Colonic mucosa (tissue), 4 donors: ENCODE results near the gene CD274. TPM values are rescaled to one million over a fixed set of nuclear protein-coding genes. Genes with fewer than 3 reads are reported as not detected.

ENCODE experiments used
- DNase-seq: peaks from one replicate; pipeline ENCODE4 v3.0.0-alpha.2; 2020
- H3K27ac ChIP-seq: fragments of 200-600 bp; one replicate; pipeline ENCODE4 v1.8.0; 2021
- H3K27me3 ChIP-seq: fragments of 200-600 bp; one replicate; pipeline ENCODE4 v1.8.0; 2021
- H3K36me3 ChIP-seq: fragments of 200-600 bp; one replicate; pipeline ENCODE4 v1.8.0; 2021
- H3K4me1 ChIP-seq: fragments of 200-600 bp; one replicate; pipeline ENCODE4 v1.8.0; 2021; ENCODE audit warnings: mild to moderate bottlenecking
- H3K4me3 ChIP-seq: fragments of 200-600 bp; one replicate; pipeline ENCODE4 v1.8.0; 2021
- H3K9ac ChIP-seq, 2 donors: one replicate each; pipeline ENCODE4 v1.7.0; 2013; ENCODE audit warnings: control low read depth in 2 of 2, low read depth in 2 of 2, low read length in 2 of 2
- H3K9me3 ChIP-seq: fragments of 200-600 bp; one replicate; pipeline ENCODE4 v1.8.0; 2021
- CTCF ChIP-seq: fragments of 200-600 bp; IDR thresholded peaks from one replicate; pipeline ENCODE4 v1.8.0; 2022; ENCODE audit warnings: antibody characterized with exemption, mild to moderate bottlenecking
- intact Hi-C: fragments of 100-400 bp; cut with DNase I; formaldehyde crosslinking; loops from one replicate; pipeline ENCODE4 v1.14.1; 2022
- total RNA-seq, 2 donors: library from RNA; stranded (reverse); fragmentation: NEBNext Ultra II Directional in 1 of 2; extraction: Animal tissue kit (Norgen Biotek cat#: 25700) in 1 of 2; gene quantifications; one replicate each; pipeline ENCODE4 v1.2.1, GENCODE V29; 2021
- donor health status: healthy.
- donor health status: DM: no; HTN: no; CAD: no.
- donor health status: DM: no; HTN: no; CAD: no.

Gene CD274
- total RNA-seq, 2 donors from 2014 or later, result 1.6 to 2.0 TPM

- no peaks in the 10 kb centered on the region for H3K4me1 ChIP-seq
- no peaks in the 10 kb centered on the region for H3K9me3 ChIP-seq
- no peak overlapping the region for H3K27ac ChIP-seq
- H3K36me3 ChIP-seq, result no peaks in the 10 kb centered on the region
- no peak overlapping the region for H3K4me3 ChIP-seq
- no peak for TF ChIP-seq CTCF
- intact Hi-C loops, result no loop called here
- H3K9ac ChIP-seq, result no peak overlapping the region
- no peak for DNase-seq
- H3K27me3 ChIP-seq, result no peaks in the 10 kb centered on the region
These were observed 33.0 kb downstream of the CD274 start for GRCh38 chr9:5483306-5483705.

GRCh38 chr9:5485378-5486085 is 35.2 kb downstream of the CD274 start:
- TF ChIP-seq CTCF, result no peak
- Histone ChIP-seq H3K4me3 (no peak overlapping the region), H3K4me1 (no peaks in the 10 kb centered on the region), H3K27ac (no peak overlapping the region), H3K27me3 (no peaks in the 10 kb centered on the region), H3K9ac (no peak overlapping the region), H3K36me3 (no peaks in the 10 kb centered on the region), H3K9me3 (no peaks in the 10 kb centered on the region)
- no peak for DNase-seq
- intact Hi-C loops, result no loop called here

GRCh38 chr9:5486988-5487387 is 36.6 kb downstream of the CD274 start:
- no peaks in the 10 kb centered on the region for H3K9me3 ChIP-seq
- TF ChIP-seq CTCF, result no peak
- intact Hi-C loops, result no loop called here
- no peak overlapping the region for H3K9ac ChIP-seq
- no peak for DNase-seq
- no peaks in the 10 kb centered on the region for H3K36me3 ChIP-seq
- H3K27me3 ChIP-seq, result no peaks in the 10 kb centered on the region
- no peak overlapping the region for H3K4me3 ChIP-seq
- H3K4me1 ChIP-seq, result no peaks in the 10 kb centered on the region
- H3K27ac ChIP-seq, result no peak overlapping the region

- DNase-seq, result no peak
- Histone ChIP-seq H3K27ac (no peak overlapping the region), H3K4me1 (no peaks in the 10 kb centered on the region), H3K9ac (no peak overlapping the region), H3K4me3 (no peak overlapping the region), H3K27me3 (no peaks in the 10 kb centered on the region), H3K9me3 (no peaks in the 10 kb centered on the region), H3K36me3 (no peaks in the 10 kb centered on the region)
- intact Hi-C loops, result no loop called here
- TF ChIP-seq CTCF, result no peak
These were observed 38.1 kb downstream of the CD274 start for GRCh38 chr9:5488221-5489008.

- DNase-seq, result no peak
- intact Hi-C loops, result no loop called here
- Histone ChIP-seq H3K9me3 (no peaks in the 10 kb centered on the region), H3K27ac (no peak overlapping the region), H3K4me1 (no peaks in the 10 kb centered on the region), H3K27me3 (no peaks in the 10 kb centered on the region), H3K36me3 (no peaks in the 10 kb centered on the region), H3K9ac (no peak overlapping the region), H3K4me3 (no peak overlapping the region)
- no peak for TF ChIP-seq CTCF
These were observed 39.5 kb downstream of the CD274 start for GRCh38 chr9:5489630-5490490.
